ENCODE results near the gene CCDC160.

CCDC160 gene

GRCh38 chrX:134254511-134254910 is 17.5 kb downstream of the CCDC160 start:
- Histone ChIP-seq H3K27ac (replicated peaks) (no peak overlapping the region), H3K27me3 (ENCODE audit: insufficient read depth, poor library complexity, severe bottlenecking) (no peaks in the 10 kb centered on the region), H3K4me3 (replicated peaks; ENCODE audit: insufficient read depth, low read length) (no peak overlapping the region)
- no peak for DNase-seq (ENCODE audit: low read depth in 1 of 2, low spot score in 1 of 2)
- no peak for TF ChIP-seq CTCF (IDR thresholded peaks at IDR 0.05; ENCODE audit: insufficient read depth, low read length)
- TF ChIP-seq REST (IDR thresholded peaks at IDR 0.05; ENCODE audit: insufficient replicate concordance, low read depth) = no peak
- TF ChIP-seq SPI1 (IDR thresholded peaks at IDR 0.05; ENCODE audit: borderline replicate concordance, low read depth) = no peak
- no peak for TF ChIP-seq POLR2AphosphoS5 (IDR thresholded peaks at IDR 0.05; ENCODE audit: low read depth)

- no peak overlapping the region for H3K27ac ChIP-seq (replicated peaks)
- no peak for TF ChIP-seq REST (IDR thresholded peaks at IDR 0.05; ENCODE audit: insufficient replicate concordance, low read depth)
- TF ChIP-seq POLR2AphosphoS5 (IDR thresholded peaks at IDR 0.05; ENCODE audit: low read depth) = no peak
- no peak for TF ChIP-seq SPI1 (IDR thresholded peaks at IDR 0.05; ENCODE audit: borderline replicate concordance, low read depth)
- TF ChIP-seq CTCF (IDR thresholded peaks at IDR 0.05; ENCODE audit: insufficient read depth, low read length) = no peak
- no peak for TF ChIP-seq GABPA (IDR thresholded peaks at IDR 0.05; ENCODE audit: low read depth)
- no peak overlapping the region for H3K4me3 ChIP-seq (replicated peaks; ENCODE audit: insufficient read depth, low read length)
- H3K27me3 ChIP-seq (ENCODE audit: insufficient read depth, poor library complexity, severe bottlenecking) = no peaks in the 10 kb centered on the region
- no peak for DNase-seq (ENCODE audit: low read depth in 1 of 2, low spot score in 1 of 2)
Measured at GRCh38 chrX:134255555-134255954, 18.6 kb downstream of the CCDC160 start.

- no peak for TF ChIP-seq GABPA (IDR thresholded peaks at IDR 0.05; ENCODE audit: low read depth)
- no peak for TF ChIP-seq POLR2AphosphoS5 (IDR thresholded peaks at IDR 0.05; ENCODE audit: low read depth)
- TF ChIP-seq REST (IDR thresholded peaks at IDR 0.05; ENCODE audit: insufficient replicate concordance, low read depth) = no peak
- TF ChIP-seq CTCF (IDR thresholded peaks at IDR 0.05; ENCODE audit: insufficient read depth, low read length) = no peak
- TF ChIP-seq SPI1 (IDR thresholded peaks at IDR 0.05; ENCODE audit: borderline replicate concordance, low read depth) = no peak
- DNase-seq (ENCODE audit: low read depth in 1 of 2, low spot score in 1 of 2) = no peak
- H3K27ac ChIP-seq (replicated peaks) = no peak overlapping the region
- no peak overlapping the region for H3K4me3 ChIP-seq (replicated peaks; ENCODE audit: insufficient read depth, low read length)
- no peaks in the 10 kb centered on the region for H3K27me3 ChIP-seq (ENCODE audit: insufficient read depth, poor library complexity, severe bottlenecking)
Measured at GRCh38 chrX:134256684-134257083, 19.7 kb downstream of the CCDC160 start.
